ENCODE results near the gene SLC4A3.

DNA sequence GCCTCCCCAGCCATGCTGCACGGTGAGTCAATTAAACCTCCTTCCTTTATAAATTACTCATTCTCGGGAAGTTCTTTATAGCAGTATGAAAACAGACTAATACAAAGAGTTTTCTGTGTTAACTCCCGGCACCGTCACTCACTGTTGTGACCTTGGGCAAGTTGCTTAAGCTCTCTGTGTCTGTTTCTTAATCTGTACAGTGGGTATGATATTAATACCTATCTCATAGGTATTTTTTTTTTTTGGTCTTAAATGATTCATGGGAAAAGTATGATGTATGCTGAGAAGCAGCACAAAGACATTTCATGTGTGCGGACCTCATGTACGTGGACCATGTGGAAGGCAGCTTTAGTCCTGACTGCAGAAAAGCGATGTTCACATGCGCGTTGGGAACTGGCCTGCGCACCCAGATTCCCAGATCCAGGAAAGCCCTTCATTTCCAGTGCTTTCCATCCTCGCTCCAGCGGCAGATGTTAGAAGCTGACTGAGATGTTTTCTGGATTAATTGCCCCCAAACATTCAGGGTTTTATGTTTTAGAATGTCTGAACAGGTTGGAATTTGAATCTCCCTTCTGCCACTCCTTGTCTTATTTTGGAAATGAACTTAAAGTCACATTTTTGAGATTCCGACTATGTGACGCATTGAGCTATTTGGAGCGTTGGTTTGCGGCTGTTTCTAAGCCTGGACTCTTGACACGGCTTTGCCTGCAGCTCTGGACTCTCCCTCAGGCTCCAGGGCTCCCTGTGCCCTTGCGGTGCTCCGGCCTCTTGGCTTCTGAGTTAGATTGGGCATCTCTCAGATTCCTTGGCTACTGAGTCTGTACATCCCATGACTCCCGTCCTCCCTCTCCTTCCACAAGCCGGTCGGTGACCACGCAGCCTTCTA, 61.4 kb downstream of the SLC4A3 start:
- TF ChIP-seq ZNF396 (CRISPR knock-in tag; IDR thresholded peaks at IDR 0.05; ENCODE audit: borderline replicate concordance) (no peak), ZNF416 (CRISPR knock-in tag; IDR thresholded peaks at IDR 0.05) (no peak)
- TF ChIP-seq, protein P1, sequence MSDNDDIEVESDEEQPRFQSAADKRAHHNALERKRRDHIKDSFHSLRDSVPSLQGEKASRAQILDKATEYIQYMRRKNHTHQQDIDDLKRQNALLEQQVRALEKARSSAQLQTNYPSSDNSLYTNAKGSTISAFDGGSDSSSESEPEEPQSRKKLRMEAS (CRISPR knock-in tag; IDR thresholded peaks at IDR 0.05): no peak
